GM20431 (cell line): ENCODE results near the gene COL1A2.

Experiments
- in situ Hi-C: fragments of 300-500 bp; cut with MseI, MboI; formaldehyde crosslinking; loops from one replicate; pipeline ENCODE4 v1.15.0; 2020; ENCODE audit warnings: low sequenced_read_pairs; ENCODE audit not compliant: unreplicated experiment

The COL1A2 gene

GRCh38 chr7:94405506-94405905 lies 10.8 kb downstream of the COL1A2 start:
- in situ Hi-C loops = no loop called here

GRCh38 chr7:94406696-94407095 lies 12.0 kb downstream of the COL1A2 start:
- in situ Hi-C loops = no loop called here

- in situ Hi-C loops = no loop called here
Observed at GRCh38 chr7:94409200-94409948, 14.7 kb downstream of the COL1A2 start.

GRCh38 chr7:94410413-94411187 lies 15.9 kb downstream of the COL1A2 start:
- in situ Hi-C loops = no loop called here

GRCh38 chr7:94411188-94411466 lies 16.4 kb downstream of the COL1A2 start:
- in situ Hi-C loops = no loop called here

- in situ Hi-C loops = no loop called here
Observed at GRCh38 chr7:94412762-94413322, 18.1 kb downstream of the COL1A2 start.

GRCh38 chr7:94414481-94414880 lies 19.8 kb downstream of the COL1A2 start:
- in situ Hi-C loops = no loop called here

- in situ Hi-C loops = no loop called here
Observed at GRCh38 chr7:94414980-94415379, 20.3 kb downstream of the COL1A2 start.

- in situ Hi-C loops = no loop called here
Observed at GRCh38 chr7:94417306-94417705, 22.6 kb downstream of the COL1A2 start.

- in situ Hi-C loops = no loop called here
Observed at GRCh38 chr7:94417901-94418300, 23.2 kb downstream of the COL1A2 start.

- in situ Hi-C loops = no loop called here
Observed at GRCh38 chr7:94418851-94419250, 24.2 kb downstream of the COL1A2 start.

- in situ Hi-C loops = no loop called here
Observed at GRCh38 chr7:94420328-94420727, 25.6 kb downstream of the COL1A2 start.

- in situ Hi-C loops = no loop called here
Observed at GRCh38 chr7:94421681-94422080, 27.0 kb downstream of the COL1A2 start.

GRCh38 chr7:94422136-94422535 lies 27.4 kb downstream of the COL1A2 start:
- in situ Hi-C loops = no loop called here

GRCh38 chr7:94422827-94423460 lies 28.2 kb downstream of the COL1A2 start:
- in situ Hi-C loops = no loop called here

GRCh38 chr7:94423863-94424735 lies 29.4 kb downstream of the COL1A2 start:
- in situ Hi-C loops = no loop called here

GRCh38 chr7:94425546-94425945 lies 30.9 kb downstream of the COL1A2 start:
- in situ Hi-C loops = no loop called here

GRCh38 chr7:94426980-94427875 lies 32.5 kb downstream of the COL1A2 start:
- in situ Hi-C loops = no loop called here

- in situ Hi-C loops = no loop called here
Observed at GRCh38 chr7:94429153-94429552, 34.5 kb downstream of the COL1A2 start.
